Liver (tissue), 9 donors: ENCODE measurements around the gene RELN. TPM values are rescaled to one million over a fixed set of nuclear protein-coding genes. Genes with fewer than 3 reads are reported as not detected.

Experiments
- DNase-seq: peaks from one replicate; pipeline ENCODE4 v3.0.0-alpha.2; 2017; ENCODE audit warnings: low spot score
- H3K27ac ChIP-seq, 2 donors: one replicate each; pipeline ENCODE4 v1.7.0; 2013; ENCODE audit warnings: inconsistent platforms in 2 of 2, low read length in 2 of 2, control low read depth in 1 of 2, low read depth in 1 of 2, mild to moderate bottlenecking in 1 of 2
- H3K27me3 ChIP-seq, 4 donors: one replicate each; pipeline versions ENCODE4 v1.6.1 to v1.7.0; 2013; ENCODE audit warnings: low read length in 3 of 4, inconsistent platforms in 1 of 4, mild to moderate bottlenecking in 1 of 4, moderate library complexity in 1 of 4; ENCODE audit not compliant: control insufficient read depth in 4 of 4, insufficient read depth in 4 of 4
- H3K36me3 ChIP-seq, 4 donors: one replicate each; pipeline versions ENCODE4 v1.6.1 to v1.7.0; 2013; ENCODE audit warnings: low read length in 3 of 4, mild to moderate bottlenecking in 3 of 4, low read depth in 1 of 4, moderate library complexity in 1 of 4; ENCODE audit not compliant: control insufficient read depth in 4 of 4, insufficient read depth in 3 of 4
- H3K4me1 ChIP-seq, 4 donors: one replicate each; pipeline versions ENCODE4 v1.6.1 to v1.7.0; 2013; ENCODE audit warnings: low read length in 3 of 4, mild to moderate bottlenecking in 3 of 4, moderate library complexity in 1 of 4; ENCODE audit not compliant: control insufficient read depth in 4 of 4, insufficient read depth in 4 of 4
- H3K4me3 ChIP-seq, 3 donors: one replicate each; pipeline versions ENCODE4 v1.6.1 to v1.7.0; 2013; ENCODE audit warnings: low read length in 3 of 3, control low read depth in 1 of 3, low read depth in 1 of 3, mild to moderate bottlenecking in 1 of 3
- H3K9ac ChIP-seq, 2 donors: one replicate each; pipeline ENCODE4 v1.7.0; 2013; ENCODE audit warnings: low read length in 2 of 2, mild to moderate bottlenecking in 2 of 2, moderate library complexity in 2 of 2, control low read depth in 1 of 2, low read depth in 1 of 2
- H3K9me3 ChIP-seq, 4 donors: one replicate each; pipeline versions ENCODE4 v1.6.1 to v1.7.0; 2013; ENCODE audit warnings: low read length in 3 of 4; ENCODE audit not compliant: control insufficient read depth in 4 of 4
- EGR1 ChIP-seq, 2 donors: IDR thresholded peaks; 2 replicates each; pipeline ENCODE4 v1.6.1; 2016 to 2018; ENCODE audit warnings: antibody characterized with exemption in 2 of 2, low read depth in 2 of 2
- FOXA1 ChIP-seq: IDR thresholded peaks from 2 replicates; pipeline ENCODE4 v1.6.1; 2016; ENCODE audit warnings: antibody characterized with exemption
- GABPA ChIP-seq, 2 donors: IDR thresholded peaks in 1 of 2; conservative IDR thresholded peaks in 1 of 2; 2 replicates each; pipeline ENCODE4 v1.6.1; 2016; ENCODE audit warnings: antibody characterized with exemption in 2 of 2, mild to moderate bottlenecking in 1 of 2, moderate library complexity in 1 of 2
- NR2F2 ChIP-seq: IDR thresholded peaks from 2 replicates; pipeline ENCODE4 v1.6.1; 2016; ENCODE audit warnings: antibody characterized with exemption
- RAD21 ChIP-seq, 2 donors: IDR thresholded peaks; 2 replicates each; pipeline ENCODE4 v1.6.1; 2016; ENCODE audit warnings: antibody characterized with exemption in 2 of 2, mild to moderate bottlenecking in 2 of 2
- RXRA ChIP-seq, 2 donors: IDR thresholded peaks; 2 replicates each; pipeline ENCODE4 v1.6.1; 2017 to 2018; ENCODE audit warnings: antibody characterized with exemption in 2 of 2, mild to moderate bottlenecking in 1 of 2
- SP1 ChIP-seq: IDR thresholded peaks from 2 replicates; pipeline ENCODE4 v1.6.1; 2018; ENCODE audit warnings: antibody characterized with exemption, mild to moderate bottlenecking
- YY1 ChIP-seq: IDR thresholded peaks from 2 replicates; pipeline ENCODE4 v1.6.1; 2016; ENCODE audit warnings: antibody characterized with exemption, mild to moderate bottlenecking
- WGBS: extraction: QIAGEN DNeasy Blood & Tissue Kit; methylation state at CpG from one replicate; pipeline ENCODE4 v1.1.7; 2013; 5-methylcytosine and 5-hydroxymethylcytosine counted together
- polyA plus RNA-seq, 2 donors: library from polyadenylated mRNA; stranded (reverse) in 1 of 2; unstranded in 1 of 2; fragments of 200-250 nt in 1 of 2; fragments of >200 nt in 1 of 2; fragmentation: Nextera tagmentation in 1 of 2; extraction: Ambion mirVana in 1 of 2; gene quantifications; one replicate each; pipeline versions ENCODE4 v1.2.1 to v1.2.3, GENCODE V29; 2013 to 2015
- total RNA-seq, 2 donors: library from RNA; depleted of rRNA; stranded (reverse); fragments of >200 nt; gene quantifications; one replicate each; pipeline ENCODE4 v1.2.3, GENCODE V29; 2014
- TF ChIP-seq, protein P1 (sequence below): IDR thresholded peaks from 2 replicates; pipeline ENCODE4 v1.6.1; 2016; ENCODE audit warnings: antibody characterized with exemption, mild to moderate bottlenecking
- TF ChIP-seq, protein P2 (sequence below): fragments of 150-350 bp; IDR thresholded peaks from 2 replicates; pipeline ENCODE4 v1.5.1; 2017; ENCODE audit warnings: improper control_type of control experiment, low read depth, low read length; ENCODE audit not compliant: missing input control
- TF ChIP-seq, protein P3 (sequence below): IDR thresholded peaks from 2 replicates; pipeline ENCODE4 v1.6.1; 2016; ENCODE audit warnings: antibody characterized with exemption
- donor health status: healthy.
- donor health status: healthy.
- donor health status: healthy.
- donor health status: healthy.
- donor health status: healthy.

Gene RELN
- total and polyA plus RNA-seq, 4 donors = 10.0 to 69.8 (median 28.4) TPM

DNA sequence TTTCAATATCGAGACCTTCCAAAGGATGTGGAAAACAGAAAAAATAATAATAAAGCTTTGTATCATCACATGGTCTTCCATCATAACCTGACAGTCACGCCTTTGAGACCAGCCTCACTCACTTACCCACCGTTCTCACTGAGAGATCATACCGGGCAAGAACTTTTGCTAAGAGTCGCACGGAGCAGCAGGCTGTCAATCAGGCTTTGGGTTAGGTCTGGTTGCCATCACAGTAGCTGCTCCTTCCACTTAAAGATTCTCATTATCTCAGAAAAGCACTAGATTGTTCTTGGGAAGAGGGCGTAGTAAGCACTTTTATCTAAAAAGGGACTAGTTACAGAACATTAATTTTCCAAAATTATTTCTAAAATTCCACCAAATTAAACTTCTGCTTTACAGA is 2.0 kb downstream of the RELN start:
- TF ChIP-seq, protein P1, sequence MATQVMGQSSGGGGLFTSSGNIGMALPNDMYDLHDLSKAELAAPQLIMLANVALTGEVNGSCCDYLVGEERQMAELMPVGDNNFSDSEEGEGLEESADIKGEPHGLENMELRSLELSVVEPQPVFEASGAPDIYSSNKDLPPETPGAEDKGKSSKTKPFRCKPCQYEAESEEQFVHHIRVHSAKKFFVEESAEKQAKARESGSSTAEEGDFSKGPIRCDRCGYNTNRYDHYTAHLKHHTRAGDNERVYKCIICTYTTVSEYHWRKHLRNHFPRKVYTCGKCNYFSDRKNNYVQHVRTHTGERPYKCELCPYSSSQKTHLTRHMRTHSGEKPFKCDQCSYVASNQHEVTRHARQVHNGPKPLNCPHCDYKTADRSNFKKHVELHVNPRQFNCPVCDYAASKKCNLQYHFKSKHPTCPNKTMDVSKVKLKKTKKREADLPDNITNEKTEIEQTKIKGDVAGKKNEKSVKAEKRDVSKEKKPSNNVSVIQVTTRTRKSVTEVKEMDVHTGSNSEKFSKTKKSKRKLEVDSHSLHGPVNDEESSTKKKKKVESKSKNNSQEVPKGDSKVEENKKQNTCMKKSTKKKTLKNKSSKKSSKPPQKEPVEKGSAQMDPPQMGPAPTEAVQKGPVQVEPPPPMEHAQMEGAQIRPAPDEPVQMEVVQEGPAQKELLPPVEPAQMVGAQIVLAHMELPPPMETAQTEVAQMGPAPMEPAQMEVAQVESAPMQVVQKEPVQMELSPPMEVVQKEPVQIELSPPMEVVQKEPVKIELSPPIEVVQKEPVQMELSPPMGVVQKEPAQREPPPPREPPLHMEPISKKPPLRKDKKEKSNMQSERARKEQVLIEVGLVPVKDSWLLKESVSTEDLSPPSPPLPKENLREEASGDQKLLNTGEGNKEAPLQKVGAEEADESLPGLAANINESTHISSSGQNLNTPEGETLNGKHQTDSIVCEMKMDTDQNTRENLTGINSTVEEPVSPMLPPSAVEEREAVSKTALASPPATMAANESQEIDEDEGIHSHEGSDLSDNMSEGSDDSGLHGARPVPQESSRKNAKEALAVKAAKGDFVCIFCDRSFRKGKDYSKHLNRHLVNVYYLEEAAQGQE = no peak
- no peak for TF ChIP-seq RAD21 (IDR thresholded peaks at IDR 0.05)
- Histone ChIP-seq H3K9me3 (no peaks in the 10 kb centered on the region), H3K27me3 (no peaks in the 10 kb centered on the region), H3K36me3 (no peaks in the 10 kb centered on the region), H3K4me1 (peaks cover 6 to 19% (median 15%) of the 10 kb centered on the region in 4 donors), H3K9ac (no peak overlapping the region), H3K4me3 (peak overlapping the region in 1 of 3 donors; percentile 21), H3K27ac (no peak overlapping the region)
- DNase-seq = no peak
- WGBS = 58% methylated on average over 7 of the region's 7 CpGs

DNA sequence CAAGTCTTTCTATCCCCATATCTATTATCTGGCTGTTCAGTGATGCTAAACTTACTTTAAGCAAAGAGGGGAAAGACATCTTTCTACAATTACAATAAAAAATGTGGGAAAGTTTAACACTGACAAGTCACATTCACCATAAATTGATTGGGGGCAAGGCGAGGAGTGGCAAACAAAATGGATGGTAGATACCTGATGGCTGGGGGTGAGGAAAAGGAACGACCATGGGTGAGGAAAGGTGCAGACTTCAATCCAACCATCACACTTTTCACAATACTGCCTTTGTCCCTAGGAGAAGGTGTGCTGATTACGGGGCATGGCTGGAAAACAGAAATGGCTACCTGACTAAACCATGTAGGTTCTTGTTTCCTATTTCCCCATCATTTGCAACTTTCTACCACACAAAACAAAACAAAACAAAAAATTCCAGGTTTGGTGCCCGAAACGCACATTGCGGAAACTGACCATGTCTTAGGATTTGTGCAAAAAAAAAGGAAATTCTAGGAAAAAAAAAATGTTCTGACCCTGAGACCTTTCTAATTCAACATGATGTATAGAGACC is 3.8 kb downstream of the RELN start:
- TF ChIP-seq RXRA (IDR thresholded peaks at IDR 0.05) (no peak), SP1 (no peak), GABPA (IDR thresholded peaks at IDR 0.05 in 1 of 2, conservative IDR thresholded peaks at IDR 0.05 in 1 of 2) (no peak), YY1 (no peak), EGR1 (IDR thresholded peaks at IDR 0.05; ENCODE audit: low read depth in 2 of 2) (no peak), NR2F2 (no peak), FOXA1 (no peak)
- TF ChIP-seq, protein P1 = no peak
- TF ChIP-seq, protein P2, sequence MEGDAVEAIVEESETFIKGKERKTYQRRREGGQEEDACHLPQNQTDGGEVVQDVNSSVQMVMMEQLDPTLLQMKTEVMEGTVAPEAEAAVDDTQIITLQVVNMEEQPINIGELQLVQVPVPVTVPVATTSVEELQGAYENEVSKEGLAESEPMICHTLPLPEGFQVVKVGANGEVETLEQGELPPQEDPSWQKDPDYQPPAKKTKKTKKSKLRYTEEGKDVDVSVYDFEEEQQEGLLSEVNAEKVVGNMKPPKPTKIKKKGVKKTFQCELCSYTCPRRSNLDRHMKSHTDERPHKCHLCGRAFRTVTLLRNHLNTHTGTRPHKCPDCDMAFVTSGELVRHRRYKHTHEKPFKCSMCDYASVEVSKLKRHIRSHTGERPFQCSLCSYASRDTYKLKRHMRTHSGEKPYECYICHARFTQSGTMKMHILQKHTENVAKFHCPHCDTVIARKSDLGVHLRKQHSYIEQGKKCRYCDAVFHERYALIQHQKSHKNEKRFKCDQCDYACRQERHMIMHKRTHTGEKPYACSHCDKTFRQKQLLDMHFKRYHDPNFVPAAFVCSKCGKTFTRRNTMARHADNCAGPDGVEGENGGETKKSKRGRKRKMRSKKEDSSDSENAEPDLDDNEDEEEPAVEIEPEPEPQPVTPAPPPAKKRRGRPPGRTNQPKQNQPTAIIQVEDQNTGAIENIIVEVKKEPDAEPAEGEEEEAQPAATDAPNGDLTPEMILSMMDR = no peak
- TF ChIP-seq, protein P3, sequence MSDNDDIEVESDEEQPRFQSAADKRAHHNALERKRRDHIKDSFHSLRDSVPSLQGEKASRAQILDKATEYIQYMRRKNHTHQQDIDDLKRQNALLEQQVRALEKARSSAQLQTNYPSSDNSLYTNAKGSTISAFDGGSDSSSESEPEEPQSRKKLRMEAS = no peak
- H3K36me3 ChIP-seq = no peaks in the 10 kb centered on the region
- DNase-seq = no peak
- no peaks in the 10 kb centered on the region for H3K27me3 ChIP-seq
- no peaks in the 10 kb centered on the region for H3K9me3 ChIP-seq
- no peak overlapping the region for H3K4me3 ChIP-seq
- peaks cover 6 to 15% (median 12%) of the 10 kb centered on the region in 4 donors for H3K4me1 ChIP-seq
- WGBS = 80% methylated on average over 6 of the region's 6 CpGs
- no peak overlapping the region for H3K27ac ChIP-seq
- H3K9ac ChIP-seq = no peak overlapping the region
